PC-3 (cell line): Measurements from ENCODE around the gene EPB41.

Experiments
- CTCF ChIP-seq: fragments of 300-600 bp; sonication (generic); conservative IDR thresholded peaks from 2 replicates; pipeline ENCODE4 v1.5.1; 2017; ENCODE audit warnings: antibody characterized with exemption, low read depth, mild to moderate bottlenecking, low read length
- EZH2 ChIP-seq: fragments of 300-600 bp; sonication (generic); IDR thresholded peaks from one replicate; pipeline ENCODE4 v1.6.1; 2017; ENCODE audit warnings: antibody characterized with exemption, mild to moderate bottlenecking, low read length; ENCODE audit not compliant: unreplicated experiment

DNA sequence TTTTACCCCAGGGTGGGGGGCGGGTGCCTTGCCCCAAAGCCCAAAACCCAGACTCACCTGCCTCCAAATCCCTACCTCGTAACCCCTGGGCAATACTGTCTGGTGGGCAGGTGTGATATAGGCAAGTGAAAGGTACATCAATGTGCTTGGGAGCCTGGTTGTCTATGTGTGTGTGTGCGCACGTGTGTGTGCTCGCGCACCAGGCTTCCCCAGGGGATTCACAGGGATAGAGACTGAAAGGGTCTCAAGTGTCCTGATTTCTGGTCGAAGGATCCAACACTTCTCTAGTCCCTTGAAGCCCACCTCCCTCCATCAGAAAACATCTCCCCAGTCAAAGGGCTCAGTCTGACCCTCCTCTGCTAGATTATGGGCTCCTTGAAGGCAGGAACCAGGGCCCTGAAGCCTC lies 28.9 kb upstream of the EPB41 start:
- TF ChIP-seq CTCF (no peak), EZH2 (no peak)
